WERI-Rb-1 (cell line): ENCODE data around the gene ADNP2.

Source experiments
- DNase-seq: peaks from one replicate; pipeline ENCODE4 v3.0.0-alpha.2; 2020
- H3K27ac ChIP-seq: fragments of 250-450 bp; sonication (Bioruptor Pico); 2 replicates; pipeline ENCODE4 v1.5.1; 2020; ENCODE audit warnings: mild to moderate bottlenecking, moderate library complexity
- H3K27me3 ChIP-seq: fragments of 250-450 bp; sonication (Bioruptor Pico); 2 replicates; pipeline ENCODE4 v1.5.1; 2021; ENCODE audit warnings: mild to moderate bottlenecking, low read depth, moderate library complexity; ENCODE audit not compliant: insufficient read depth, severe bottlenecking
- H3K36me3 ChIP-seq: fragments of 250-450 bp; sonication (Bioruptor Pico); 2 replicates; pipeline ENCODE4 v1.5.1; 2020; ENCODE audit warnings: mild to moderate bottlenecking, moderate library complexity
- H3K4me3 ChIP-seq: 2 replicates; pipeline ENCODE4 v1.5.1; 2011; ENCODE audit warnings: low read depth, mild to moderate bottlenecking, control low read depth, low read length
- H3K9me3 ChIP-seq: fragments of 250-450 bp; sonication (Bioruptor Pico); 2 replicates; pipeline ENCODE4 v1.5.1; 2021; ENCODE audit warnings: mild to moderate bottlenecking, moderate library complexity; ENCODE audit not compliant: severe bottlenecking
- CTCF ChIP-seq: IDR thresholded peaks from 2 replicates; pipeline ENCODE4 v1.5.1; 2011; ENCODE audit warnings: low read depth, mild to moderate bottlenecking, control low read depth, inconsistent platforms, low read length

ADNP2 gene

DNA sequence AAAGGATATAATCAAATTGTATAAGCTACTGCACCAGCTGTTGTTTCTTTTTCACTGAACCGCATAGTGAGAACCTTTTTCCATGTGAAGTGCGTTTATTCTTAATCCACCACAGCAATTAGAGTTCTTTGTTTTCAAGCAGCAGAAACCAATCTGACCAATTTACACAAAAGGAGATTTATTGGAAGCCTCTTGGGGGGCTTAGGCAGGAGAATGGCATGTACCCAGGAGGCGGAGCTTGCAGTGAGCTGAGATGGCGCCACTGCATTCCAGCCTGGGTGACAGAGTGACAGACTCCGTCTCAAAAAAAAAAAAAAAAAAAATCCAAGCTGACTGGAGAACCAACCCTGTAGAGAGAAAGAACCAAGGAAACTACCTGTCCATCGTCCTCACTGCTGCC lies 10.0 kb downstream of the ADNP2 start:
- H3K4me3 ChIP-seq, result no peak overlapping the region
- no peak for TF ChIP-seq CTCF
- peaks cover 72% of the 10 kb centered on the region for H3K36me3 ChIP-seq
- no peaks in the 10 kb centered on the region for H3K9me3 ChIP-seq
- DNase-seq, result no peak
- no peaks in the 10 kb centered on the region for H3K27me3 ChIP-seq
- no peak overlapping the region for H3K27ac ChIP-seq

DNA sequence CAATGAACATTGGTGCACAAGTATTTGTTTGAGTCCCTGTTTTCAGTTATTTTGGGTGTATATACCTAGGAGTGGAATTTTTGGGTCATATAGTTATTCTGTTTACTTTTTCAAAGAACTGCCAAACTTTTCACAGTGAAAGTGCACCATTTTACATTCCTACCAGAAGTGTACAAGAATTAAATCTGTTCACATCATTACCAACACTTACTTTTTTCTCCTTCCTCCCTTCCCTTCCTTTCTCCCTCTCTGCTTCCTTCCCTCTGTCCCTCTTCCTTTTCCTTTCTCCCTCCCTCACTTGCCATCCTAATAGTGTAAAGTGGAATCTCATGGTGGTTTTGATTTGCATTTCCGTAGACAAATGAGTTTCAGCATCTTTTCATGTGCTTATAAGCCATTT lies 11.9 kb downstream of the ADNP2 start:
- no peak overlapping the region for H3K27ac ChIP-seq
- DNase-seq, result no peak
- no peaks in the 10 kb centered on the region for H3K27me3 ChIP-seq
- no peak overlapping the region for H3K4me3 ChIP-seq
- no peaks in the 10 kb centered on the region for H3K9me3 ChIP-seq
- no peak for TF ChIP-seq CTCF
- H3K36me3 ChIP-seq, result peaks cover 82% of the 10 kb centered on the region

- Histone ChIP-seq H3K27ac (no peak overlapping the region), H3K9me3 (no peaks in the 10 kb centered on the region), H3K4me3 (no peak overlapping the region), H3K36me3 (peaks cover 83% of the 10 kb centered on the region), H3K27me3 (no peaks in the 10 kb centered on the region)
- no peak for DNase-seq
- TF ChIP-seq CTCF, result no peak
Measured at GRCh38 chr18:80124131-80124530, 15.1 kb downstream of the ADNP2 start.

DNA sequence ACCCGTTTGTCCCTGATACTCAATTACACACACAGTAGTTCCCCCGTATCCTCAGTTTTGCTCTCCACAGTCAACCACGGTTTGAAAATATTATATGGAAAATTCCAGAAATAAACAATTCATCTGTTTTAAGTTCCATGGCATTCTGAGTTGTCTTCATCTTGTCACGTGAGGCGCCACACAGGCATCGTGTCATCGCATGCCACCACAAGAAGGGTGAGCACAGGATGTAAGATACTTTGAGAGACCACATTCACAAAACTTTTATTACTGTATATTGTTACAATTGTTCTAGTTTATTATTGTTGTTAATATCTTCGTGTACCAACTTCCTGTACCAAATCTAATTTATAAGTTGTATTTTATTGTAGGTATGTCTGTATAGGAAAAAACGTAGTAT lies 17.7 kb downstream of the ADNP2 start:
- DNase-seq, result no peak
- peaks cover 72% of the 10 kb centered on the region for H3K36me3 ChIP-seq
- no peak for TF ChIP-seq CTCF

DNA sequence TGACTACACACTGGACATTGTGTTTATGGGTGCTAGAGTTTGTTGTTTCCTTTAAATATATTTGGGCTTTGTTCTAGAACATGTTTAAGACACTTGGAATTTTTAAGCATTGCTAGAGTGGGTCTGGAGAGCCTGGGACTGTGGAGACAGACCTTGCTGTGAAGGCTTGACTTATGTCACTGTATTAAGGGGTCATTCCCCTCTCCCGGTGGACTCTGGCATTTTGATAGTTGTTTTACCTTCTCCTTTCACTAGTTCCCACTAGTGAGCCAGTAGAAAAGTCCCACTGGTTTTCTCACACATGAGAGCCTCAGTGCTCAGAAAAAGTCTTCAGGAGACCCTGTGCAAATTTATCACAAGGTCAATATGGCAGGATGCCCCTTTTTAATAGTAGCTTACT lies 18.6 kb downstream of the ADNP2 start:
- Histone ChIP-seq H3K27me3 (no peaks in the 10 kb centered on the region), H3K4me3 (no peak overlapping the region), H3K27ac (no peak overlapping the region), H3K9me3 (no peaks in the 10 kb centered on the region), H3K36me3 (peaks cover 70% of the 10 kb centered on the region)
- DNase-seq, result no peak
- TF ChIP-seq CTCF, result no peak

More for the DNA sequence above, 17.7 kb downstream of the ADNP2 start:
- Histone ChIP-seq H3K27ac (no peak overlapping the region), H3K4me3 (no peak overlapping the region), H3K27me3 (no peaks in the 10 kb centered on the region), H3K9me3 (no peaks in the 10 kb centered on the region)

DNA sequence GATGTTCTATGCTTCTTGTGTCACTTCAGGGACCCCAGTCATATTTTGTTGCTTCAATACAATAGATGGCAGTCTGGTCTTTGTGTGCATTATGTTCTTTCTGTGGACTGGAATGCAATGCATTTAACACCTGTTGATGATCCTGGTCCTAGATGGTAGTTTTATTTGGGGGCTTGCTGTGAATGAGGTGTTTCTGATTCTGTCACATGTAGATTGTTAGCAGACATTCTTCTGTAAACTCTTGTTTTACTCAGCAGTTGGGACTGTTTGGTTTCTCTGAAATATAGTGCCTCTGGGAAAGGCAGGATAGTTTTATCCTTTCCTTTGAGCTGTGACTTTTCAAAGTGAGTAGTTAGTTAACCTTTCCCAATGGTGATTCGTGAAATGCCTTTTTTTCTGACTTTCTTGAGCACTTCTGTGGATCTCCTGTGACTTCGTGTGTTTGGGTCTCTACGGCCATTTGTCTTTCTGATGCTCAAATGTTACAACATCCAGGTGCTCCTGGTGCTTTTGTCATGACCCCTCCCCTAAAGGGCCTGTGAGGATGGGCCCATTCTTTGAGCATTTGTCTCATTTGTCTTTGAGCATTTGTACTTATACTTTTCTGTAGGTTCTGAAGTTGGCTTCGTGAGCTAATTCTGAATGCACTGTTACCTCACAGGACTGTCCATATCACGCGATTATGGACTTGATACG lies 20.8 kb downstream of the ADNP2 start:
- no peak overlapping the region for H3K27ac ChIP-seq
- H3K9me3 ChIP-seq, result no peaks in the 10 kb centered on the region
- peaks cover 73% of the 10 kb centered on the region for H3K36me3 ChIP-seq
- no peak for DNase-seq
- no peak for TF ChIP-seq CTCF
- no peak overlapping the region for H3K4me3 ChIP-seq
- H3K27me3 ChIP-seq, result no peaks in the 10 kb centered on the region
